ENCODE results near the gene THSD7A. TPM values are rescaled to one million over a fixed set of nuclear protein-coding genes. Genes with fewer than 3 reads are reported as not detected.
"Not testable (repeated sequence)": the region's sequence is repeated elsewhere in the genome, so short reads cannot be mapped to it uniquely, and the experiment has no call there.

THSD7A gene
- total RNA-seq, 3 donors from 2014 or later, result 4.0 to 6.9 (median 4.4) TPM

DNA sequence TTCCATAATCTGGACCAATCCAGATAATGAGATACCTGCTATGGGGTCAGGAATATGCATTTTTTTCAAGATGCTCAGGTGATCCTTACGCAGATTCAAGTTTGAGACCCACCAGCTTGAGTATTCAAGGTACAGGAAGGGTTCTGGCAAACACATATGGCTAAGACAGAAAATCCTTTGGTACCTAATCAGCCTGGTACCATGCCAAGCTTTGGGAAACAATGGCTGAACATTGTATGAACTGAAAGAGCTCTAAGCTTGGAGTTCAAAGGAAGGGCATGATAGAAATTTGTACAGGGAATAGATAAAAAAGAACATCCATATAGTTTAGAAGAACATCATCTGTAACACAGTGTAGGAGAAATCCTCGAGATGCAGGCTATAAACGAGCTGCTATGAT is 382.7 kb downstream of the THSD7A start:
- intact Hi-C loops (cut with DNase I; ENCODE audit: low total_unique reads), result no loop called here
- TF ChIP-seq POLR2A (IDR thresholded peaks at IDR 0.05) (no peak), POLR2AphosphoS5 (IDR thresholded peaks at IDR 0.05) (no peak), CTCF (IDR thresholded peaks at IDR 0.05) (no peak)
- Histone ChIP-seq H3K4me1 (no peaks in the 10 kb centered on the region), H3K27ac (no peak overlapping the region), H3K27me3 (no peaks in the 10 kb centered on the region), H3K36me3 (no peaks in the 10 kb centered on the region), H3K9me3 (no peaks in the 10 kb centered on the region), H3K4me3 (no peak overlapping the region)
- DNase-seq (ENCODE audit: low spot score in 2 of 2), result no peak

DNA sequence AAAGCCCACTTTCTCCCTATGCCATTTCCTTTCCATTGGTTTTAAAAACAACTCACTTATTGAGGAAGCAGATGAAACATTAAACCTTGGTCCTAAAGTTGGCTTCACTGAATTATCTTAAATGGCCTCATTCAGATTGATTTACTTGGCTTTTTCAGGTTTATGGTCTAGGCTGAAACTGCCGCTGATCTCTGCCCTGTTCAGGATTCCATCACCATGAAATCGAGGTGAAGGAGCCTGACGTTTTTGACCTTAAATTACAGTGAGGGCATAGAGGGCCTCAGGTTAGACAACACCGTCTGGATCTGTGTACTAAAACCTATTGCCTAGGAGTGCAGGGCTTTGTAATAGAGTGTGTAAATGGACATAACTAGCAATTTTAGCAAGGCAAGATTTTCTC is 383.7 kb downstream of the THSD7A start:
- no peaks in the 10 kb centered on the region for H3K4me1 ChIP-seq
- intact Hi-C loops (cut with DNase I; ENCODE audit: low total_unique reads), result no loop called here
- DNase-seq (ENCODE audit: low spot score in 2 of 2), result no peak
- no peak overlapping the region for H3K4me3 ChIP-seq
- no peaks in the 10 kb centered on the region for H3K36me3 ChIP-seq
- TF ChIP-seq POLR2AphosphoS5 (IDR thresholded peaks at IDR 0.05), result no peak
- no peak for TF ChIP-seq POLR2A (IDR thresholded peaks at IDR 0.05)
- TF ChIP-seq CTCF (IDR thresholded peaks at IDR 0.05), result no peak
- no peak overlapping the region for H3K27ac ChIP-seq
- H3K27me3 ChIP-seq, result no peaks in the 10 kb centered on the region
- H3K9me3 ChIP-seq, result no peaks in the 10 kb centered on the region

- Histone ChIP-seq H3K4me1 (no peaks in the 10 kb centered on the region), H3K27ac (no peak overlapping the region), H3K36me3 (no peaks in the 10 kb centered on the region), H3K4me3 (no peak overlapping the region), H3K9me3 (no peaks in the 10 kb centered on the region), H3K27me3 (no peaks in the 10 kb centered on the region)
- no peak for DNase-seq (ENCODE audit: low spot score in 2 of 2)
- intact Hi-C loops (cut with DNase I; ENCODE audit: low total_unique reads), result no loop called here
- TF ChIP-seq CTCF (IDR thresholded peaks at IDR 0.05) (no peak), POLR2A (IDR thresholded peaks at IDR 0.05) (no peak), POLR2AphosphoS5 (IDR thresholded peaks at IDR 0.05) (no peak)
Measured at GRCh38 chr7:11447106-11447505, 384.9 kb downstream of the THSD7A start.

- H3K9me3 ChIP-seq; H3K27ac ChIP-seq; H3K27me3 ChIP-seq; DNase-seq (ENCODE audit: low spot score in 2 of 2); H3K4me1 ChIP-seq; H3K36me3 ChIP-seq; intact Hi-C loops (cut with DNase I; ENCODE audit: low total_unique reads); H3K4me3 ChIP-seq: not testable (repeated sequence)
Measured at GRCh38 chr7:11443934-11444333, 388.1 kb downstream of the THSD7A start.

- H3K9me3 ChIP-seq, result peaks cover 0 to 6% of the 10 kb centered on the region in 2 donors
- no peak overlapping the region for H3K4me3 ChIP-seq
- no peak overlapping the region for H3K27ac ChIP-seq
- intact Hi-C loops (cut with DNase I; ENCODE audit: low total_unique reads), result no loop called here
- H3K36me3 ChIP-seq, result no peaks in the 10 kb centered on the region
- no peaks in the 10 kb centered on the region for H3K4me1 ChIP-seq
- TF ChIP-seq CTCF (IDR thresholded peaks at IDR 0.05), result no peak
- TF ChIP-seq POLR2AphosphoS5 (IDR thresholded peaks at IDR 0.05), result no peak
- TF ChIP-seq POLR2A (IDR thresholded peaks at IDR 0.05), result no peak
- H3K27me3 ChIP-seq, result no peaks in the 10 kb centered on the region
- DNase-seq (ENCODE audit: low spot score in 2 of 2), result no peak
Measured at GRCh38 chr7:11437994-11438393, 394.0 kb downstream of the THSD7A start.

Measured in breast epithelium (tissue), 4 donors.